Neuronal stem cell (in vitro differentiated cells): ENCODE results near the gene AHSP.

Experiments
- DNase-seq: peaks from one replicate; pipeline ENCODE4 v3.0.0-alpha.2; 2013; ENCODE audit warnings: low spot score
- H2AFZ ChIP-seq: one replicate; pipeline ENCODE4 v1.6.1; 2013; ENCODE audit warnings: mild to moderate bottlenecking, low read length, inconsistent platforms
- H2AK5ac ChIP-seq: 2 replicates; pipeline ENCODE4 v1.6.1; 2013; ENCODE audit warnings: low read depth, mild to moderate bottlenecking, inconsistent platforms, low read length, moderate library complexity, mixed read lengths
- H2BK120ac ChIP-seq: 2 replicates; pipeline ENCODE4 v1.6.1; 2013; ENCODE audit warnings: low read depth, mild to moderate bottlenecking, inconsistent platforms, low read length, moderate library complexity, mixed read lengths
- H2BK12ac ChIP-seq: one replicate; pipeline ENCODE4 v1.6.1; 2013; ENCODE audit warnings: low read length, inconsistent platforms
- H2BK15ac ChIP-seq: 2 replicates; pipeline ENCODE4 v1.6.1; 2013; ENCODE audit warnings: mild to moderate bottlenecking, low read length, inconsistent platforms, mixed read lengths
- H2BK5ac ChIP-seq: one replicate; pipeline ENCODE4 v1.6.1; 2013; ENCODE audit warnings: inconsistent platforms, mild to moderate bottlenecking, low read length, moderate library complexity
- H3K14ac ChIP-seq: one replicate; pipeline ENCODE4 v1.6.1; 2013; ENCODE audit warnings: low read length, inconsistent platforms
- H3K18ac ChIP-seq: 2 replicates; pipeline ENCODE4 v1.6.1; 2013; ENCODE audit warnings: low read length, inconsistent platforms
- H3K23ac ChIP-seq: 2 replicates; pipeline ENCODE4 v1.6.1; 2013; ENCODE audit warnings: low read depth, mild to moderate bottlenecking, mixed read lengths, low read length, inconsistent platforms; ENCODE audit not compliant: poor library complexity
- H3K27ac ChIP-seq: replicated peaks from 3 replicates; pipeline ENCODE4 v1.5.1; 2013; ENCODE audit warnings: low read length, inconsistent platforms
- H3K27me3 ChIP-seq, 3 experiments: 2 replicates each; pipeline ENCODE4 v1.6.1; 2013; ENCODE audit warnings: low read length in 3 of 3, mild to moderate bottlenecking in 2 of 3, inconsistent platforms in 1 of 3, low read depth in 1 of 3, mixed read lengths in 1 of 3, moderate library complexity in 1 of 3; ENCODE audit not compliant: control insufficient read depth in 3 of 3, insufficient read depth in 3 of 3
- H3K36me3 ChIP-seq, 2 donors: replicated peaks in 1 of 2; 2 replicates each; pipeline ENCODE4 v1.6.1; 2013; ENCODE audit warnings: low read length in 2 of 2; ENCODE audit not compliant: control insufficient read depth in 2 of 2, insufficient read depth in 2 of 2
- H3K4ac ChIP-seq: 2 replicates; pipeline ENCODE4 v1.6.1; 2013; ENCODE audit warnings: inconsistent platforms, mild to moderate bottlenecking, low read length, moderate library complexity
- H3K4me1 ChIP-seq, 2 donors: 1 replicate in 1 of 2; 2 replicates in 1 of 2; pipeline ENCODE4 v1.6.1; 2013; ENCODE audit warnings: low read length in 2 of 2, low read depth in 1 of 2; ENCODE audit not compliant: control insufficient read depth in 2 of 2, insufficient read depth in 1 of 2
- H3K4me2 ChIP-seq: one replicate; pipeline ENCODE4 v1.6.1; 2013; ENCODE audit warnings: mild to moderate bottlenecking, low read length, inconsistent platforms; ENCODE audit not compliant: insufficient read depth, poor library complexity, severe bottlenecking
- H3K4me3 ChIP-seq, 2 donors: 2 replicates each; pipeline ENCODE4 v1.5.1; 2013; ENCODE audit warnings: low read length in 2 of 2, mild to moderate bottlenecking in 2 of 2, inconsistent platforms in 1 of 2, moderate library complexity in 1 of 2
- H3K79me1 ChIP-seq: one replicate; pipeline ENCODE4 v1.6.1; 2013; ENCODE audit warnings: low read depth, mild to moderate bottlenecking, inconsistent platforms, low read length, moderate library complexity
- H3K9ac ChIP-seq: one replicate; pipeline ENCODE4 v1.6.1; 2013; ENCODE audit warnings: mild to moderate bottlenecking, low read depth, low read length, inconsistent platforms; ENCODE audit not compliant: poor library complexity
- H3K9me3 ChIP-seq, 2 donors: replicated peaks in 1 of 2; 2 replicates each; pipeline versions ENCODE3 to v1.6.1; 2013; ENCODE audit warnings: low read length in 2 of 2, mild to moderate bottlenecking in 2 of 2, inconsistent platforms in 1 of 2, low read depth in 1 of 2, mixed read lengths in 1 of 2, moderate library complexity in 1 of 2; ENCODE audit not compliant: control insufficient read depth in 2 of 2, insufficient read depth in 1 of 2
- H4K8ac ChIP-seq: one replicate; pipeline ENCODE4 v1.6.1; 2013; ENCODE audit warnings: low read depth, mild to moderate bottlenecking, inconsistent platforms, low read length, moderate library complexity
- H4K91ac ChIP-seq: one replicate; pipeline ENCODE4 v1.6.1; 2013; ENCODE audit warnings: low read length, low read depth, mild to moderate bottlenecking, inconsistent platforms; ENCODE audit not compliant: poor library complexity
- WGBS, 2 donors: extraction: QIAGEN DNeasy Blood & Tissue Kit; methylation state at CpG; one replicate each; pipeline ENCODE4 v1.1.7; 2013; ENCODE audit warnings: missing lambda C conversion rate in 2 of 2, mixed read lengths in 1 of 2; ENCODE audit not compliant: insufficient read length in 2 of 2, insufficient replicate concordance in 1 of 2; ENCODE audit errors: extremely low coverage in 2 of 2; 5-methylcytosine and 5-hydroxymethylcytosine counted together

Gene AHSP

DNA sequence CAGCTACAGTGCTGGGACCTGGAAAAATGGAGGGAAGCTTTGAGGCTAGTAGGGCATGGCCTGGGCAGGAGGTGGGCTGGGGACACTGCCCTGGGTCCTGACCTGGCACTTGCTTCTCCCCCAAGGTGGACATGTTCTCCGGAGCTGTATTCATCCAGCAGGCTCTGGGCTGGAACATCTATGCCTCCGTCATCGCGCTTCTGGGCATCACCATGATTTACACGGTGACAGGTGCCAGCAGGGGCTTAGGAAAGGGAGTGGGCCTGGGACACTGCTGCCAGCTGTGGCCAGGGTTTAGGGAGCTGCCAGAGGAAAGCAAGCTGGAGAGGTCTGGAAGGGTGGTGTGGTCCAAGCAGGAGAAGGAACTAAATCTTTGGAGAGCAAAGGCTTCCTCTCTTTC is 41.7 kb upstream of the AHSP start:
- H2BK15ac ChIP-seq, result no peak overlapping the region
- H3K27me3 ChIP-seq, result peaks cover 15 to 59% (median 19%) of the 10 kb centered on the region in 3 experiments
- H3K4me2 ChIP-seq, result no peak overlapping the region
- WGBS, 2 donors, result no CpG with 5 or more reads among the region's 5 CpGs
- DNase-seq, result no peak
- H3K18ac ChIP-seq, result no peak overlapping the region
- no peak overlapping the region for H2BK12ac ChIP-seq
- H3K23ac ChIP-seq, result no peak overlapping the region
- H3K4ac ChIP-seq, result no peak overlapping the region
- H4K91ac ChIP-seq, result no peak overlapping the region
- peaks cover 4 to 11% of the 10 kb centered on the region in 2 donors for H3K4me1 ChIP-seq
- H2BK5ac ChIP-seq, result no peak overlapping the region
- no peak overlapping the region for H2AFZ ChIP-seq
- H3K27ac ChIP-seq, result no peak overlapping the region
- no peak overlapping the region for H2BK120ac ChIP-seq
- peaks cover 3% of the 10 kb centered on the region for H3K79me1 ChIP-seq
- peaks cover 2 to 26% of the 10 kb centered on the region in 2 donors for H3K36me3 ChIP-seq
- no peak overlapping the region for H4K8ac ChIP-seq
- H3K4me3 ChIP-seq, result no peak overlapping the region
- H2AK5ac ChIP-seq, result no peak overlapping the region
- no peak overlapping the region for H3K14ac ChIP-seq
- H3K9ac ChIP-seq, result no peak overlapping the region
- peaks cover 0 to 2% of the 10 kb centered on the region in 2 donors for H3K9me3 ChIP-seq

DNA sequence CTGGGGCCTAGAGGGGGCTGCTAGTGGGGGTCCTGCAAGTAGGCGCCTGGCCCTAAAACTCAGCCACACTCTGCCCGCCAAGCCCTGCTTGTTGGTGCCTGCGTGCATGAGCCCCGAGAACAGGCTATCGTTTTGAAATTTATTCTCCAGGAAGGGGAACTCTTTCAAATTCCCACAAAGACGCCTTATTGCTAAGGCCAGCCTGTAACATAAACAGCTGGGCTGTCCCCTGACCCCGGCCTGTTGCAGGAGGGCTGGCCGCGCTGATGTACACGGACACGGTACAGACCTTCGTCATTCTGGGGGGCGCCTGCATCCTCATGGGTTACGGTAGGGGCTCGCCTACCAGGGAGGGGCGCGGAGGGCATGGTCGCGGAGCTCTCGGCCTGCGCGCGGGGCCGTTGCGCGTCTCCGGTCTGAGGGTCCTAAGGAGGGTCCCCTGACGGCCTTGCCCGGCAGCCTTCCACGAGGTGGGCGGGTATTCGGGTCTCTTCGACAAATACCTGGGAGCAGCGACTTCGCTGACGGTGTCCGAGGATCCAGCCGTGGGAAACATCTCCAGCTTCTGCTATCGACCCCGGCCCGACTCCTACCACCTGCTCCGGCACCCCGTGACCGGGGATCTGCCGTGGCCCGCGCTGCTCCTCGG is 40.5 kb upstream of the AHSP start:
- Histone ChIP-seq H3K9me3 (no peaks in the 10 kb centered on the region), H4K91ac (no peak overlapping the region), H3K4me2 (peak overlapping the region; percentile 84), H3K9ac (peak overlapping the region; percentile 88), H3K4me3 (peak overlapping the region; percentile 28 to 55), H2AFZ (peak overlapping the region; percentile 79), H2BK12ac (peak overlapping the region; percentile 58), H2BK120ac (no peak overlapping the region), H3K27ac (no peak overlapping the region), H3K4me1 (peaks cover 4 to 11% of the 10 kb centered on the region in 2 donors), H4K8ac (no peak overlapping the region), H3K18ac (peak overlapping the region; percentile 90), H2BK5ac (peak overlapping the region; percentile 62), H2BK15ac (no peak overlapping the region), H3K23ac (peak overlapping the region; percentile 99), H2AK5ac (peak overlapping the region; percentile 81), H3K14ac (peak overlapping the region; percentile 89), H3K27me3 (peaks cover 15 to 54% (median 19%) of the 10 kb centered on the region in 3 experiments), H3K79me1 (peaks cover 3% of the 10 kb centered on the region), H3K36me3 (peaks cover 5 to 34% of the 10 kb centered on the region in 2 donors), H3K4ac (peak overlapping the region; percentile 37)
- no CpG with 5 or more reads among the region's 48 CpGs for WGBS, 2 donors
- no peak for DNase-seq

DNA sequence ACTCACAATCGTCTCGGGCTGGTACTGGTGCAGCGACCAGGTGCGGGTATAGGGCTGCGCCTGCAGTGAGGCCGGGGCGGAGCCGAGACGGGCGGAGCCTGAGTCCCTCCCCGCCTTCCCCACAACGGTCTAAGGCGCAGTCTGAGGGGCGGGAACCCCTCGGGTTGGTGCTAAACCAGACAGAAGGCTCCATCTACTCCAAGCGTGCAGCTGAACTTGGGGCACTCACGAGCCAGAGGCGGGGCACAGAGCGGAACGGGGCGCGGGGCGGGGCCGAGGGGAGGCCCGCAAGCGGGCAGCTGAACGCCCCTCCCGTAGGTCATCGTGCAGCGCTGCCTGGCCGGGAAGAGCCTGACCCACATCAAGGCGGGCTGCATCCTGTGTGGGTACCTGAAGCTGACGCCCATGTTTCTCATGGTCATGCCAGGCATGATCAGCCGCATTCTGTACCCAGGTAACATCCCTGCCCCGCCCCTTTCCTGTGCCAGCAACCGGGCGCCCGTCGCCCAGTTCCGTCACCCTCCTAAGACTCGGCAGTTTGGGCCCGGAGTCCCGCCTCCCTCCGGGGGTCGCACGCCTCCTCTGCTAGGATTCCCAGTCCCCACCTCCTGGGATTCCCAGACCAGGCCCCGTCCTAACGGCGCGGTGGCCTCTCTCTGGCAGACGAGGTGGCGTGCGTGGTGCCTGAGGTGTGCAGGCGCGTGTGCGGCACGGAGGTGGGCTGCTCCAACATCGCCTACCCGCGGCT is 39.8 kb upstream of the AHSP start:
- no peak overlapping the region for H2BK15ac ChIP-seq
- peaks cover 6 to 41% of the 10 kb centered on the region in 2 donors for H3K36me3 ChIP-seq
- H4K91ac ChIP-seq, result no peak overlapping the region
- H2AFZ ChIP-seq, result peak overlapping the region; percentile 79
- peak overlapping the region; percentile 20 for H3K4ac ChIP-seq
- peak overlapping the region; percentile 84 for H3K4me2 ChIP-seq
- peak overlapping the region; percentile 90 for H3K18ac ChIP-seq
- no CpG with 5 or more reads among the region's 60 CpGs for WGBS, 2 donors
- no peak for DNase-seq
- no peak overlapping the region for H3K27ac ChIP-seq
- no peaks in the 10 kb centered on the region for H3K9me3 ChIP-seq
- peaks cover 15 to 49% (median 19%) of the 10 kb centered on the region in 3 experiments for H3K27me3 ChIP-seq
- peaks cover 3% of the 10 kb centered on the region for H3K79me1 ChIP-seq
- H4K8ac ChIP-seq, result peak overlapping the region; percentile 83
- peak overlapping the region; percentile 88 for H3K9ac ChIP-seq
- H2BK12ac ChIP-seq, result no peak overlapping the region
- H2BK5ac ChIP-seq, result peak overlapping the region; percentile 62
- peak overlapping the region; percentile 99 for H3K23ac ChIP-seq
- peak overlapping the region; percentile 96 for H2BK120ac ChIP-seq
- H3K4me3 ChIP-seq, result peak overlapping the region; percentile 28 to 55
- H3K4me1 ChIP-seq, result peaks cover 4 to 11% of the 10 kb centered on the region in 2 donors
- H2AK5ac ChIP-seq, result peak overlapping the region; percentile 94
- peak overlapping the region; percentile 100 for H3K14ac ChIP-seq
